ENCODE results near the gene SLC22A17. TPM values are rescaled to one million over a fixed set of nuclear protein-coding genes. Genes with fewer than 3 reads are reported as not detected.
A peak's percentile ranks its signal among the peaks of the same experiment; 100 is the strongest.
"Not testable (repeated sequence)": the region's sequence is repeated elsewhere in the genome, so short reads cannot be mapped to it uniquely, and the experiment has no call there.

Gene SLC22A17
- total and polyA plus RNA-seq, 9 of the 15 experiments (the other 6 are each of a cell fraction or from before 2014, with no cell fraction given) = 0.07 to 0.09 TPM; not detected in 7

- 0% methylated on average over 1 of the region's 19 CpGs for WGBS (ENCODE audit: insufficient coverage, low coverage, missing lambda C conversion rate)
- H3K27me3 ChIP-seq (ENCODE audit: control insufficient read depth in 2 of 2, insufficient read depth in 2 of 2, low read length in 2 of 2) = peaks cover 31 to 69% of the 10 kb centered on the region in 2 experiments; a peak in 3 of 5 replicates
- H3K4me3 ChIP-seq; H3K4me2 ChIP-seq (ENCODE audit: insufficient read depth, low read length); FAIRE-seq; H3K27ac ChIP-seq (ENCODE audit: extremely low read depth, low read depth, low read length); H3K4me1 ChIP-seq (replicated peaks in 1 of 2; ENCODE audit: control insufficient read depth in 2 of 2, insufficient read depth in 2 of 2, low read length in 2 of 2); H3K9me3 ChIP-seq (replicated peaks; ENCODE audit: control insufficient read depth, insufficient read depth, low read depth, low read length); POLR2A ChIA-PET; H3K36me3 ChIP-seq (ENCODE audit: control insufficient read depth, insufficient read depth, low read length); H3K9ac ChIP-seq (ENCODE audit: insufficient read depth in 1 of 2, low read depth in 2 of 2, low read length in 2 of 2); H3K9me1 ChIP-seq (ENCODE audit: control insufficient read depth, insufficient read depth, low read length); H2AFZ ChIP-seq (ENCODE audit: low read depth, low read length); H4K20me1 ChIP-seq (replicated peaks; ENCODE audit: control insufficient read depth, insufficient read depth, low read length); DNase-seq (ENCODE audit: extremely low read depth in 1 of 4, low spot score in 3 of 4); CTCF ChIA-PET (ENCODE audit: low intra/inter-chr PET ratio); H3K79me2 ChIP-seq (ENCODE audit: control insufficient read depth, insufficient read depth, low read length); intact Hi-C loops (cut with micrococcal nuclease); BruUV-seq (replicated peaks); TF ChIP-seq ATF1 (CRISPR knock-in tag; IDR thresholded peaks at IDR 0.05); ATF3 (CRISPR knock-in tag; conservative IDR thresholded peaks at IDR 0.05): not testable (repeated sequence)
- ATAC-seq = peak; percentile 54; the same call in 2 of the 3 replicates
- TF ChIP-seq ATF7 (IDR thresholded peaks at IDR 0.05) (peak; percentile 94), NRF1 (conservative IDR thresholded peaks at IDR 0.05 in 1 of 2, IDR thresholded peaks at IDR 0.05 in 1 of 2) (peak in 1 of 2 experiments; percentile 17; a peak in 1 of 4 replicates), ATF1 (tag; IDR thresholded peaks at IDR 0.05) (peak; percentile 42; the same call in 1 of the 2 replicates), ATF3 (IDR thresholded peaks at IDR 0.05) (peak; percentile 94)
- in situ Hi-C loops (cut with MboI) = loop anchor here (10.0 kb wide), 1 partner anchor 125 kb away; no protein-coding TSS in a partner anchor
Measured at GRCh38 chr14:23389871-23390270, 37.2 kb upstream of the SLC22A17 start.
